AG04449 (cell line): Measurements from ENCODE around the gene C2orf49.
"Not testable (repeated sequence)": the region's sequence is repeated elsewhere in the genome, so short reads cannot be mapped to it uniquely, and the experiment has no call there.

Source experiments
- CTCF ChIA-PET: fragments of 350-600 bp; formaldehyde crosslinking; extraction: SDS; loops from one replicate; lab custom pipeline; 2021; ENCODE audit warnings: antibody characterized with exemption; lab: Yijun Ruan, JAX
- POLR2A ChIA-PET: fragments of 400-600, 350-600 bp; formaldehyde crosslinking; extraction: SDS; loops from one replicate; lab custom pipeline; 2020; ENCODE audit warnings: antibody characterized with exemption, inconsistent platforms; lab: Yijun Ruan, JAX
- DNase-seq: peaks from one replicate; pipeline ENCODE4 v3.0.0-alpha.2; 2010; ENCODE audit warnings: low read depth, low spot score
- H3K4me3 ChIP-seq: 2 replicates; pipeline ENCODE4 v1.5.1; 2011; ENCODE audit warnings: low read depth, mild to moderate bottlenecking, control low read depth, low read length
- CTCF ChIP-seq: IDR thresholded peaks from one replicate; pipeline ENCODE4 v1.5.1; 2011; ENCODE audit warnings: mild to moderate bottlenecking, moderate library complexity, low read length, control low read depth, inconsistent platforms; ENCODE audit not compliant: insufficient read depth; ENCODE audit errors: missing control alignments

The C2orf49 gene

GRCh38 chr2:105324101-105324500 is 13.2 kb upstream of the C2orf49 start:
- no peak for TF ChIP-seq CTCF
- ChIA-PET POLR2A (no interaction called here), CTCF (interaction anchor here (1.5 kb wide), 1 partner anchor 36 kb away, joined by 4 read pairs; no protein-coding TSS in a partner anchor)
- no peak for DNase-seq
- no peak overlapping the region for H3K4me3 ChIP-seq

DNA sequence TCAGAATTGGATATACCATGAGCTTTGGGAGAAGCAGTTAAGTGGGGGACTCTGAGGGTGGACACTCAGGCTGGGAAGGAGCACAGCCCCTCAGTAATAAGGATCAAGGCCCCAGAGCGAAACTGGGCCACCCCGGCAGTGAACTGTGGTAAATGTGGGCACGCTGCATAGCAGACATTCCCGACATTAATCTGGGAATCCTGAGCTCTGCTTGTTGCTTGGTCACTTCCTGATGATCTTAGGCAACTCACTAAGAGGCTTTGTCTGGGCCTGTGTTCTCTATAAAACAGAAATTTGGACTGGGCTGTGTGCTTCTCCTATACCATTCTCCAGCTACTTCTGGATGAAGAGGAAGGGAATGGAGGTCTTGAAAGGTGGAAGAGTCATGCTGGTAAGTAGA is 12.6 kb upstream of the C2orf49 start:
- TF ChIP-seq CTCF: no peak
- ChIA-PET POLR2A (interaction anchor here (0.6 kb wide), 1 partner anchor 72 kb away, joined by 3 read pairs; no protein-coding TSS in a partner anchor), CTCF (interaction anchor here (1.5 kb wide), 1 partner anchor 37 kb away, joined by 4 read pairs; no protein-coding TSS in a partner anchor)
- peak; percentile 62 for DNase-seq
- no peak overlapping the region; the same call in 1 of the 2 replicates for H3K4me3 ChIP-seq

DNA sequence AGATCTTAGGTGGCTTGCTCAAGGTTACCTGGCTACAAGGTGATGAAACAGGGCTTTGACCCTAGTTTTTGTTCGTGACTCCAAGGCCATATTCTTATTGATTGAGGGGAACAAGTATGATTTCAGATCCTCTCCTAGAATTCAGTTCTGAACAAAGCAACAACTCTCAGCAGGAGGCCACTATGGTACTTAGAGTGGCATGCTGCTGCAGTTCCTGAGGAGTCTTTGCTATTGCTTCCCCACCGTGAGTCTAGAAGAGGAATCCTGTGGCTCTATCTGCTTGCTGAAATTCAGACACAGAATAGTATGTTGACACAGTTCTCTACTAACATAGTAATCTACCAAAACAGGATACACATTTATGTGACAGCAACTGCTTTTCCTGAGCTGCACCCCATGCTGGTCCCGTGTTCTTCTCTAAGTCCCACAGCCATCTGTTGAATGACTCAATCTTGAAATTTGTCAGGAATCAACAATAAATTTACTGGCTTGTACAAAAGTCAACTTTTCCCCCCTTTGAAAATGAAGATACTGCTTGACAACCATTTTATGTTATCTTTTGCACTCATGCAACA is 11.9 kb upstream of the C2orf49 start:
- POLR2A ChIA-PET: interaction anchor here (0.6 kb wide), 1 partner anchor 71 kb away, joined by 3 read pairs; no protein-coding TSS in a partner anchor
- H3K4me3 ChIP-seq: no peak overlapping the region
- no peak for TF ChIP-seq CTCF
- CTCF ChIA-PET: no interaction called here
- peak; percentile 28 for DNase-seq

GRCh38 chr2:105327271-105327670 is 10.1 kb upstream of the C2orf49 start:
- CTCF ChIA-PET: interaction anchor here (2.0 kb wide), 1 partner anchor 33 kb away, joined by 7 read pairs; no protein-coding TSS in a partner anchor
- H3K4me3 ChIP-seq, DNase-seq, POLR2A ChIA-PET: not testable (repeated sequence)

GRCh38 chr2:105327690-105328089 is 9.7 kb upstream of the C2orf49 start:
- no peak overlapping the region for H3K4me3 ChIP-seq
- DNase-seq: no peak
- ChIA-PET CTCF (interaction anchor here (1.0 to 2.0 kb wide), 3 partner anchors 11 to 33 kb away, joined by 4 to 7 read pairs (median 5); no protein-coding TSS in a partner anchor), POLR2A (interaction anchor here (1.8 kb wide), 1 partner anchor 10 kb away, joined by 6 read pairs; the partner anchor contains the start of gene C2orf49)
- no peak for TF ChIP-seq CTCF

GRCh38 chr2:105328281-105329196 is 8.8 kb upstream of the C2orf49 start:
- CTCF ChIA-PET: interaction anchor here (1.0 to 3.0 kb wide), 7 partner anchors 8 to 219 kb away, joined by 3 to 20 read pairs (median 5); no protein-coding TSS in a partner anchor
- H3K4me3 ChIP-seq: peak overlapping the region; percentile 71
- no peak for TF ChIP-seq CTCF
- POLR2A ChIA-PET: interaction anchor here (1.8 kb wide), 1 partner anchor 9 kb away, joined by 6 read pairs; the partner anchor contains the start of gene C2orf49
- no peak for DNase-seq
